PFSK-1 (cell line): ENCODE results near the gene AUTS2.

Experiments
- FOXP2 ChIP-seq: optimal IDR thresholded peaks from 2 replicates; pipeline ENCODE3; 2011; ENCODE audit warnings: borderline replicate concordance, control low read depth, inconsistent platforms; ENCODE audit not compliant: insufficient read depth; ENCODE audit errors: extremely low read length, extremely low read depth
- POLR2AphosphoS5 ChIP-seq: IDR thresholded peaks from 2 replicates; pipeline ENCODE4 v1.6.1; 2012; ENCODE audit warnings: low read depth, mild to moderate bottlenecking, control low read depth, low read length, moderate library complexity
- REST ChIP-seq, 2 experiments: IDR thresholded peaks; 2 replicates each; pipeline versions ENCODE4 v1.6.1 to v1.8.0; 2011 to 2012; ENCODE audit warnings: low read depth in 2 of 2, low read length in 2 of 2, control low read depth in 1 of 2, inconsistent platforms in 1 of 2, mild to moderate bottlenecking in 1 of 2, moderate library complexity in 1 of 2; ENCODE audit not compliant: insufficient read depth in 1 of 2
- SIN3A ChIP-seq: IDR thresholded peaks from 2 replicates; pipeline ENCODE4 v1.6.1; 2012; ENCODE audit warnings: mild to moderate bottlenecking, low read length, moderate library complexity, borderline replicate concordance; ENCODE audit not compliant: insufficient read depth
- TAF1 ChIP-seq: IDR thresholded peaks from 2 replicates; pipeline ENCODE4 v1.6.1; 2012; ENCODE audit warnings: low read length, control low read depth, borderline replicate concordance; ENCODE audit not compliant: insufficient read depth

Gene AUTS2

GRCh38 chr7:70426249-70426880 lies 828.1 kb downstream of the AUTS2 start:
- no peak for TF ChIP-seq SIN3A
- no peak for TF ChIP-seq FOXP2
- TF ChIP-seq POLR2AphosphoS5, result no peak
- no peak for TF ChIP-seq REST (IDR thresholded peaks at IDR 0.05; ENCODE audit: insufficient read depth in 1 of 2, low read depth in 2 of 2, low read length in 2 of 2)
- no peak for TF ChIP-seq TAF1

- no peak for TF ChIP-seq REST (IDR thresholded peaks at IDR 0.05; ENCODE audit: insufficient read depth in 1 of 2, low read depth in 2 of 2, low read length in 2 of 2)
- no peak for TF ChIP-seq POLR2AphosphoS5
- no peak for TF ChIP-seq TAF1
- no peak for TF ChIP-seq FOXP2
- no peak for TF ChIP-seq SIN3A
Observed at GRCh38 chr7:70432567-70433001, 834.3 kb downstream of the AUTS2 start.

- TF ChIP-seq SIN3A (no peak), POLR2AphosphoS5 (no peak), FOXP2 (no peak), REST (IDR thresholded peaks at IDR 0.05; ENCODE audit: insufficient read depth in 1 of 2, low read depth in 2 of 2, low read length in 2 of 2) (no peak), TAF1 (no peak)
Observed at GRCh38 chr7:70434376-70434775, 836.1 kb downstream of the AUTS2 start.

- no peak for TF ChIP-seq TAF1
- no peak for TF ChIP-seq SIN3A
- TF ChIP-seq REST (IDR thresholded peaks at IDR 0.05; ENCODE audit: insufficient read depth in 1 of 2, low read depth in 2 of 2, low read length in 2 of 2), result no peak
- no peak for TF ChIP-seq FOXP2
Observed at GRCh38 chr7:70434821-70435220, 836.5 kb downstream of the AUTS2 start.
